H54 (cell line): ENCODE data around the gene ACVR1C.

Experiments
- DNase-seq: peaks from one replicate; pipeline ENCODE4 v3.0.0; 2011; ENCODE audit warnings: low spot score, mixed read lengths; ENCODE audit not compliant: insufficient read length
- FAIRE-seq: peaks from 3 replicates; lab custom pipeline; 2011; peaks lifted over from hg19 to GRCh38; lab: Jason Lieb, UNC
- POLR2A ChIP-seq: IDR thresholded peaks from 2 replicates; pipeline ENCODE4 v1.6.1; 2011; ENCODE audit warnings: low read depth, mild to moderate bottlenecking, low read length

Gene ACVR1C

GRCh38 chr2:157500334-157500733 lies 128.3 kb downstream of the ACVR1C start:
- no peak for FAIRE-seq
- no peak for TF ChIP-seq POLR2A
- no peak for DNase-seq

- FAIRE-seq (no peak), DNase-seq (no peak)
- no peak for TF ChIP-seq POLR2A
Measured at GRCh38 chr2:157498483-157498882, 130.2 kb downstream of the ACVR1C start.

DNA sequence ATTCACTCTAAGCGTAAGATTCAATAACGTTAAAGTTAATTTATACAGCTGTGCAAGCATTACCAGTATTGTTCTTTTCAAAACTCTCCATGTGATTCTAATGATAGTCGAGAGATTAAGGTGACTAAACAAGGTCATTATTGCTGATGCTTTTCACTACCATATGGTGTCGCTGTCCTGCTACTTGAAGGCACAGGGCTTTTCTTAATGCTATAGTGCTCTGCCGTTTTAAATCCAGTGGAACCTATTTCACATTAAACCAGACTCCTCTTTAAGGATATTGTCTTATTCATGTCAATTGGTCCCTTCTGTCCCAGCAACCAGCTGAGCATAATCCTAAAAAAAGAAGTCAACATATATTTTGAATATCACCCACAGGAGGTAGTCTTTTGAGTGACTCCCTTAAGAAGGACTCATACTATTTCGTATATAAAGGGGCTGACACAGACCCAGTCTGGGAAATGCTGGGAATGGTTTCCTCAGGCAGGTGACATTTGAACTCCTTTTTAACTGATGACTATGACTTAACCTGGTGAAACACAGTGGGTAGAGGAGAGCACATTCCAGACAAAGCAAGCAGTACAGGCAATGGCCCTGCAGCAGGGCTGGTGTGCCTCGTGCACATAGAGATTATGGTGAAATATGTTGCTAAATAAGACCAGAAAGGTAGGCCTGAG lies 130.9 kb downstream of the ACVR1C start:
- peak; percentile 84 for FAIRE-seq
- no peak for DNase-seq
- no peak for TF ChIP-seq POLR2A

GRCh38 chr2:157492189-157492773 lies 136.4 kb downstream of the ACVR1C start:
- DNase-seq (peak; percentile 33), FAIRE-seq (peak; percentile 87)
- TF ChIP-seq POLR2A, result no peak

GRCh38 chr2:157489983-157490382 lies 138.7 kb downstream of the ACVR1C start:
- no peak for FAIRE-seq
- DNase-seq, result no peak
- TF ChIP-seq POLR2A, result no peak

- no peak for TF ChIP-seq POLR2A
- no peak for DNase-seq
- FAIRE-seq, result no peak
Measured at GRCh38 chr2:157488877-157489276, 139.8 kb downstream of the ACVR1C start.

DNA sequence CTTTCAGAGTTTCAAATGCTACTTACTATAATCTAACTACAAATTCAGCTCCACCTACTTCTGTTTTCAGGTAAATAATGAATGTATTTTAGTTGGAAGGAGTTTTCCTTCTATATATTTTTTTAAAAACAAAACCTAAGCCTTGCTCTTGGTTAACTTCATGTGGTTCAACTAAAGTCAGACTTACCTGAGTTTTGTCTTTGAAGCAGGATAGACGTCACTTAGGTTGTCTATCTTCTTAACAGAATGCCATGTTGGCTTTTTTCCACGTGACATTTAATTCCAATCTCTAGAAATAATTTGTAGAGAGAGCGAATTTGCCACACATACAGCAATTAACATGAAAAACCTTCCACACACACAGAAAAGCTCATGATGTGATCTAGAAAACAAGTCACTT lies 140.9 kb downstream of the ACVR1C start:
- no peak for FAIRE-seq
- TF ChIP-seq POLR2A, result no peak
- DNase-seq, result no peak

DNA sequence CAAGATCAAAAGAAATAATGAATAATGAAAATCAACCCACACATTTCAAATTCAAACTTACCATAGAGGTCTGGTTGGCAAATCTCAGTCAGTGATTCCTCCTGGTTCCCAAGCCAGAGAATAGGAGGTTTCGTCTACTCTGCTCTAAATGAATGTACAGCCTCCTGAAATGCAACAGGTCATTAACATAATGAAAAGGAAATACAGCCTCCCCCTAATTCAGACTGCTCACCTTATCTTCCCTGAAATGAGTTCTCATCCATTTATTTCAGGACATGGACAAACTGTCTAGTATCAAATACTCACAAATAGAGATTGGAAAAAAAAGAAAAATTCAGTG lies 141.4 kb downstream of the ACVR1C start:
- FAIRE-seq, result no peak
- no peak for TF ChIP-seq POLR2A

GRCh38 chr2:157486596-157487270 lies 141.9 kb downstream of the ACVR1C start:
- no peak for DNase-seq
- FAIRE-seq, result no peak
- TF ChIP-seq POLR2A, result no peak

More for the DNA sequence above, 141.4 kb downstream of the ACVR1C start:
- DNase-seq, result no peak

- DNase-seq (no peak), FAIRE-seq (no peak)
- no peak for TF ChIP-seq POLR2A
Measured at GRCh38 chr2:157480182-157480961, 148.3 kb downstream of the ACVR1C start.

DNA sequence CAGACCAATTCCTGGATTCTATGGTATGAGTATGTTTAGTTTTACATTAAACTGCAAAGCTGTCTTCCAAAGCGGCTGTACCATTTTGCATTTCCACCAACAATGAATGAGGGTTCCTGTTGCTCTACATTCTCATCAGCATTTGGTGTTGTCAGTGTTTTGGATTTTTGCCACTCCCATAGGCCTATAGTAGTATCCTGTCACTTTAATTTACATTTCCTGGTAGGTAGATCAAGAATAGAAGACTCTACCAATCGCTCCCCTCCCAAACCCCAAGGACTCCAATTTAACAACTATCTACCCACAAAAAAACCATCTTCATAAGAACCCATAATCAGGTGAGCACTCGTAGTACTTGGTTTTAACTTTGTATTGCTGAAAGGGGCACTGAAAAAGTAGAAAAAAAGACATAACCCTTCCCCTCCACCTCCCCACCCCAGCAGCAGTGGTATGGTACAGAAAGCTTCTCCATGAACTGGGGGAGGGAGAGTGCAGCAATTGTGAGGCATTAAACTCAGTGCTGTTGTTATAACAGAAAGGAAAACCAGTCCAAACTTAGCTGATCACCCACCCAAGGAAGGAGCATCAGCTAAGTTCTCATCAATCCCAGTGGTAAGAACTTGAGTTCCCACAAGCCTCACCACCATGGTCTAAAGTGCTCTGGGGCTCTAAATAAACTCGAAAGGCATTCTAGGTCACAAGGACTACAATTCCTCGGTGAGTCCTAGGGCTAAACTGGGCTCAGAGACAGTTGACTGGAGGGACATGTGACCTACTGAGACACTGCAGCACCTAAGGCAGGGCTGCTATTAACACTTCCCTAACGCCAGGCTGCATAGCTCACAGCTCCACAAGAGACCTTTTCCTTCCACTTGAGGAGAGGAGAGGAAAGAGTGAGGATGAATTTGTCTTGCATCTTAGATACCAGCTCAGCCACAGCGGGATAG lies 149.3 kb downstream of the ACVR1C start:
- no peak for DNase-seq
- FAIRE-seq, result no peak
- no peak for TF ChIP-seq POLR2A

DNA sequence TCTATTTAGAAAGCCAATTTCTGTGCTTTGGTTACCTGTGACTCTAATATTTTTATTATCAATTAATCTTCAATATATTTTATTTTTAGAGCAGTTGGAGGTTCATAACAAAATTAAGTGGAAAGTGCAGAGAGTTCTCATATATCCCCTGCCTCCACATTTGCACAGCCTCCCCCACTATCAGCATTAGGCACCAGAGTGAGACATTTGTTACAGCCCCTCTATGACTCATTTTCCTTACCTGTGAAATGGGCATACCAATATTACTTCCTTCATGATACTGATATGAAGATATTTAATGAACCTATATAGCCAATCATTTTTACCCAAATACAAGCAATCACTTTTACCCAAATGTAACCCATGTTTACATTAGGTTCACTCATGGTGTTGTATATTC lies 150.7 kb downstream of the ACVR1C start:
- no peak for TF ChIP-seq POLR2A
- DNase-seq (no peak), FAIRE-seq (no peak)

- no peak for TF ChIP-seq POLR2A
- DNase-seq (no peak), FAIRE-seq (no peak)
Measured at GRCh38 chr2:157476953-157477709, 151.5 kb downstream of the ACVR1C start.
